Suprapubic skin (tissue), 4 donors: ENCODE measurements around the gene HBS1L. TPM values are rescaled to one million over a fixed set of nuclear protein-coding genes. Genes with fewer than 3 reads are reported as not detected.

Experiments
- DNase-seq, 2 donors: peaks; one replicate each; pipeline ENCODE4 v3.0.0-alpha.2; 2019; ENCODE audit warnings: low spot score in 2 of 2
- H3K27ac ChIP-seq: fragments of 200-600 bp; sonication (generic); one replicate; pipeline ENCODE4 v1.5.1; 2019
- H3K27me3 ChIP-seq: fragments of 200-600 bp; sonication (generic); one replicate; pipeline ENCODE4 v1.5.1; 2019
- H3K36me3 ChIP-seq: fragments of 200-600 bp; sonication (generic); one replicate; pipeline ENCODE4 v1.5.1; 2019
- H3K4me1 ChIP-seq: fragments of 200-600 bp; sonication (generic); one replicate; pipeline ENCODE4 v1.5.1; 2019
- H3K4me3 ChIP-seq: fragments of 200-600 bp; sonication (generic); one replicate; pipeline ENCODE4 v1.5.1; 2019; ENCODE audit warnings: mild to moderate bottlenecking
- H3K9me3 ChIP-seq: fragments of 200-600 bp; sonication (generic); one replicate; pipeline ENCODE4 v1.5.1; 2019
- CTCF ChIP-seq, 2 donors: fragments of 200-600 bp in 1 of 2; fragments of 450-650 bp in 1 of 2; sonication (generic) in 1 of 2; IDR thresholded peaks; one replicate each; pipeline ENCODE4 v1.5.1; 2016 to 2019; ENCODE audit warnings: antibody characterized with exemption in 2 of 2, mild to moderate bottlenecking in 1 of 2, moderate library complexity in 1 of 2
- EP300 ChIP-seq: sonication (generic); formaldehyde crosslinking; IDR thresholded peaks from one replicate; pipeline ENCODE4 v1.6.1; 2017; ENCODE audit warnings: antibody characterized with exemption
- POLR2A ChIP-seq, 2 donors: fragments of 450-650 bp; IDR thresholded peaks; one replicate each; pipeline ENCODE4 v1.6.1; 2017; ENCODE audit warnings: antibody characterized with exemption in 2 of 2, mild to moderate bottlenecking in 2 of 2, moderate library complexity in 2 of 2
- POLR2AphosphoS5 ChIP-seq, 3 donors: sonication (generic); formaldehyde crosslinking; IDR thresholded peaks; one replicate each; pipeline ENCODE4 v1.6.1; 2017; ENCODE audit warnings: antibody characterized with exemption in 3 of 3
- WGBS: methylation state at CpG from one replicate; pipeline ENCODE4 v1.1.5; 2018; 5-methylcytosine and 5-hydroxymethylcytosine counted together
- total RNA-seq, 4 donors: library from RNA; depleted of rRNA; stranded (reverse); fragments of >200 nt; gene quantifications; one replicate each; pipeline ENCODE4 v1.1.0, GENCODE V29; 2016

HBS1L gene
- total RNA-seq, 4 donors from 2014 or later = 33.9 to 43.0 (median 36.1) TPM

- DNase-seq = no peak
- Histone ChIP-seq H3K36me3 (no peaks in the 10 kb centered on the region), H3K9me3 (no peaks in the 10 kb centered on the region), H3K27me3 (no peaks in the 10 kb centered on the region), H3K4me1 (no peaks in the 10 kb centered on the region), H3K27ac (no peak overlapping the region), H3K4me3 (no peak overlapping the region)
- TF ChIP-seq EP300 (no peak), POLR2AphosphoS5 (IDR thresholded peaks at IDR 0.05) (no peak), POLR2A (IDR thresholded peaks at IDR 0.05) (no peak), CTCF (IDR thresholded peaks at IDR 0.05) (no peak)
- WGBS = 90% methylated on average over 5 of the region's 5 CpGs
Observed at GRCh38 chr6:134936476-134936875, 118.1 kb downstream of the HBS1L start.

- no peak for DNase-seq
- H3K27ac ChIP-seq = no peak overlapping the region
- no peak for TF ChIP-seq EP300
- no peak for TF ChIP-seq CTCF (IDR thresholded peaks at IDR 0.05)
- H3K9me3 ChIP-seq = no peaks in the 10 kb centered on the region
- no peaks in the 10 kb centered on the region for H3K4me1 ChIP-seq
- no peak overlapping the region for H3K4me3 ChIP-seq
- WGBS = 96% methylated on average over 5 of the region's 5 CpGs
- no peaks in the 10 kb centered on the region for H3K27me3 ChIP-seq
- no peaks in the 10 kb centered on the region for H3K36me3 ChIP-seq
Observed at GRCh38 chr6:134934793-134935485, 119.7 kb downstream of the HBS1L start.

- Histone ChIP-seq H3K9me3 (no peaks in the 10 kb centered on the region), H3K36me3 (no peaks in the 10 kb centered on the region), H3K27ac (no peak overlapping the region), H3K27me3 (no peaks in the 10 kb centered on the region), H3K4me3 (no peak overlapping the region), H3K4me1 (no peaks in the 10 kb centered on the region)
- WGBS = 73% methylated on average over 11 of the region's 11 CpGs
- no peak for TF ChIP-seq EP300
- no peak for TF ChIP-seq POLR2AphosphoS5 (IDR thresholded peaks at IDR 0.05)
- no peak for TF ChIP-seq POLR2A (IDR thresholded peaks at IDR 0.05)
- no peak for TF ChIP-seq CTCF (IDR thresholded peaks at IDR 0.05)
- no peak for DNase-seq
Observed at GRCh38 chr6:134932535-134933470, 121.8 kb downstream of the HBS1L start.

- Histone ChIP-seq H3K9me3 (no peaks in the 10 kb centered on the region), H3K4me1 (no peaks in the 10 kb centered on the region), H3K4me3 (no peak overlapping the region), H3K27me3 (no peaks in the 10 kb centered on the region), H3K27ac (no peak overlapping the region), H3K36me3 (no peaks in the 10 kb centered on the region)
- 63% methylated on average over 5 of the region's 5 CpGs for WGBS
- TF ChIP-seq POLR2A (IDR thresholded peaks at IDR 0.05) (no peak), POLR2AphosphoS5 (IDR thresholded peaks at IDR 0.05) (no peak)
- no peak for DNase-seq
Observed at GRCh38 chr6:134932098-134932497, 122.5 kb downstream of the HBS1L start.

- Histone ChIP-seq H3K9me3 (no peaks in the 10 kb centered on the region), H3K27ac (no peak overlapping the region), H3K4me3 (no peak overlapping the region), H3K4me1 (no peaks in the 10 kb centered on the region), H3K27me3 (no peaks in the 10 kb centered on the region), H3K36me3 (no peaks in the 10 kb centered on the region)
- DNase-seq = no peak
- TF ChIP-seq EP300 = no peak
- TF ChIP-seq CTCF (IDR thresholded peaks at IDR 0.05) = no peak
- TF ChIP-seq POLR2AphosphoS5 (IDR thresholded peaks at IDR 0.05) = no peak
- no peak for TF ChIP-seq POLR2A (IDR thresholded peaks at IDR 0.05)
- WGBS = 93% methylated on average over 6 of the region's 6 CpGs
Observed at GRCh38 chr6:134930463-134930862, 124.2 kb downstream of the HBS1L start.
